ENCODE data around the gene HSPA9. TPM values are rescaled to one million over a fixed set of nuclear protein-coding genes. Genes with fewer than 3 reads are reported as not detected.

The HSPA9 gene
- total and polyA plus RNA-seq, 9 of the 15 experiments (the other 6 are each of a cell fraction or from before 2014, with no cell fraction given): 195 to 583 (median 514) TPM

GRCh38 chr5:138575194-138576015 lies at the start of gene HSPA9 (continued):
- TF ChIP-seq ZNF398 (CRISPR knock-in tag; IDR thresholded peaks at IDR 0.05) (no peak), BRCA1 (IDR thresholded peaks at IDR 0.05) (no peak), BRCA1 (CRISPR knock-in tag; IDR thresholded peaks at IDR 0.05) (no peak), SNIP1 (IDR thresholded peaks at IDR 0.05; ENCODE audit: low read depth) (no peak), ELF4 (CRISPR knock-in tag; IDR thresholded peaks at IDR 0.05) (peak; percentile 66), ATF2 (CRISPR knock-in tag; IDR thresholded peaks at IDR 0.05) (no peak), ZNF311 (CRISPR knock-in tag; IDR thresholded peaks at IDR 0.05) (no peak), ZNF133 (CRISPR knock-in tag; IDR thresholded peaks at IDR 0.05) (no peak), ZKSCAN1 (IDR thresholded peaks at IDR 0.05; ENCODE audit: low read depth, low read length) (no peak), THRB (CRISPR knock-in tag; conservative IDR thresholded peaks at IDR 0.05) (0 out of 2 replicates have a peak, but pooled peaks have one; percentile 5), VEZF1 (CRISPR knock-in tag; IDR thresholded peaks at IDR 0.05) (peak; percentile 86), ZNF41 (CRISPR knock-in tag; conservative IDR thresholded peaks at IDR 0.05) (no peak), EZH2 (IDR thresholded peaks at IDR 0.05; ENCODE audit: borderline replicate concordance, low read depth, low read length) (no peak), STAT6 (CRISPR knock-in tag; IDR thresholded peaks at IDR 0.05) (no peak), CREB3L1 (IDR thresholded peaks at IDR 0.05; ENCODE audit: borderline replicate concordance, low read depth) (peak; percentile 94), RBM22 (IDR thresholded peaks at IDR 0.05; ENCODE audit: low read depth, low read length, poor library complexity, severe bottlenecking) (peak; percentile 97), PYGO2 (tag; IDR thresholded peaks at IDR 0.05) (no peak)

All from K562 (cell line).